HCT116 (cell line): Measurements from ENCODE around the gene GCK.

Experiments
- CTCF ChIP-seq, 3 experiments: fragments of 200-600 bp in 1 of 3; sonication (generic) in 1 of 3; IDR thresholded peaks in 2 of 3; conservative IDR thresholded peaks in 1 of 3; 2 replicates each; pipeline ENCODE4 v1.5.1; 2012 to 2017; ENCODE audit warnings: low read depth in 2 of 3, low read length in 2 of 3, antibody characterized with exemption in 1 of 3, borderline replicate concordance in 1 of 3, control low read depth in 1 of 3, mild to moderate bottlenecking in 1 of 3, mixed read lengths in 1 of 3, mixed run types in 1 of 3, moderate library complexity in 1 of 3; ENCODE audit not compliant: insufficient read depth in 1 of 3
- EGR1 ChIP-seq: IDR thresholded peaks from 2 replicates; pipeline ENCODE4 v1.6.1; 2012; ENCODE audit warnings: low read depth
- EZH2 ChIP-seq: fragments of 200-600 bp; sonication (generic); IDR thresholded peaks from 2 replicates; pipeline ENCODE4 v1.6.1; 2017; ENCODE audit warnings: antibody characterized with exemption, mixed run types
- EZH2phosphoT487 ChIP-seq: fragments of 200-600 bp; IDR thresholded peaks from 2 replicates; pipeline ENCODE4 v1.6.1; 2018; ENCODE audit warnings: antibody characterized with exemption, borderline replicate concordance
- POLR2A ChIP-seq: IDR thresholded peaks from 2 replicates; pipeline ENCODE4 v1.7.0; 2011; ENCODE audit warnings: borderline replicate concordance; ENCODE audit not compliant: insufficient read depth, insufficient read length; ENCODE audit errors: extremely low read depth
- POLR2AphosphoS5 ChIP-seq: IDR thresholded peaks from 2 replicates; pipeline ENCODE4 v1.6.1; 2011; ENCODE audit warnings: mild to moderate bottlenecking, low read depth, low read length, moderate library complexity
- REST ChIP-seq: IDR thresholded peaks from 2 replicates; pipeline ENCODE4 v1.6.1; 2012; ENCODE audit warnings: low read depth
- TCF7L2 ChIP-seq: IDR thresholded peaks from 2 replicates; pipeline ENCODE4 v1.7.0; 2011; ENCODE audit warnings: borderline replicate concordance, inconsistent platforms; ENCODE audit not compliant: insufficient read depth, insufficient read length; ENCODE audit errors: extremely low read depth
- YY1 ChIP-seq: IDR thresholded peaks from 2 replicates; pipeline ENCODE4 v1.6.1; 2011; ENCODE audit warnings: low read length, low read depth, moderate library complexity, mild to moderate bottlenecking; ENCODE audit not compliant: insufficient replicate concordance; ENCODE audit errors: extremely low read depth

GRCh38 chr7:44184873-44185446 is 4.3 kb downstream of the GCK start:
- TF ChIP-seq EZH2 (no peak), POLR2A (no peak), CTCF (IDR thresholded peaks at IDR 0.05 in 2 of 3, conservative IDR thresholded peaks at IDR 0.05 in 1 of 3; ENCODE audit: borderline replicate concordance in 1 of 3, insufficient read depth in 1 of 3, low read depth in 2 of 3, low read length in 2 of 3) (no peak), TCF7L2 (no peak), EGR1 (no peak), REST (no peak), YY1 (no peak), POLR2AphosphoS5 (no peak), EZH2phosphoT487 (no peak)
